Tibial artery (tissue), 4 donors: ENCODE measurements around the gene CTNNA3.

Experiments used
- DNase-seq, 2 donors: peaks; one replicate each; pipeline ENCODE4 v3.0.0-alpha.2; 2019
- H3K27ac ChIP-seq, 2 donors: fragments of 200-600 bp; sonication (generic) in 1 of 2; 1 replicate in 1 of 2; 2 replicates in 1 of 2; pipeline ENCODE4 v1.5.1; 2018 to 2019; ENCODE audit warnings: mild to moderate bottlenecking in 1 of 2
- H3K27me3 ChIP-seq, 2 donors: fragments of 200-600 bp; sonication (generic) in 1 of 2; one replicate each; pipeline versions ENCODE4 v1.5.1 to v1.6.0; 2016 to 2019
- H3K36me3 ChIP-seq, 3 donors: fragments of 200-600 bp; sonication (generic) in 2 of 3; one replicate each; pipeline ENCODE4 v1.5.1; 2016 to 2019; ENCODE audit warnings: mild to moderate bottlenecking in 2 of 3
- H3K4me1 ChIP-seq, 4 donors: fragments of 200-600 bp; sonication (generic) in 2 of 4; 1 replicate in 3 of 4; 2 replicates in 1 of 4; pipeline ENCODE4 v1.5.1; 2016 to 2019
- H3K4me3 ChIP-seq, 2 donors: fragments of 200-600 bp; sonication (generic) in 1 of 2; 1 replicate in 1 of 2; 2 replicates in 1 of 2; pipeline ENCODE4 v1.5.1; 2018 to 2019; ENCODE audit warnings: mild to moderate bottlenecking in 2 of 2
- H3K9me3 ChIP-seq, 3 donors: fragments of 200-600 bp; sonication (generic) in 1 of 3; one replicate each; pipeline ENCODE4 v1.5.1; 2016 to 2019
- intact Hi-C: fragments of 100-400 bp; cut with DNase I; formaldehyde crosslinking; loops from one replicate; pipeline ENCODE4 v1.15.0; 2023; ENCODE audit warnings: low total_unique reads
- TF ChIP-seq, protein P1 (sequence below), 2 experiments: fragments of 200-600 bp in 1 of 2; fragments of 450-650 bp in 1 of 2; IDR thresholded peaks; one replicate each; pipeline ENCODE4 v1.5.1; 2017 to 2019; ENCODE audit warnings: antibody characterized with exemption in 2 of 2, mild to moderate bottlenecking in 1 of 2, moderate library complexity in 1 of 2

The CTNNA3 gene

DNA sequence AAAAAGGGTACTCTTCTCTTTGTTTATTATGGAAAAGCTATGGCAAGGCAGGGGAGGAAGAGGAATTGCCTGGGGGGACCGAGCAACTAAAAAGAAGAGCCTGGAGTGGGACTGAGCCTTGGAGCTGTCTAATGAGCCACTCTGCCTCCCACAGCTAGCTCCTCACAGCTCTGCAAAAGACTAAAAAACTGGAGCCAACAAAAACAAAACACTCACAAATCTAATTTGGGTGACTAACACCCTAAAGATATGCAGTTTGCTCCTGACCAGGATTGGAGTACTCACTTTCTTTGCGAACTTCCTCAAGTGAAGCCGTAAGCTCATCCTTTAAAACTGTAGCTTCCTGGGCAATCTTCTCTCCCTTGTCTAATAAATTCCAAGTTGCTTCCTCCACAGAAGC, 89.4 kb downstream of the CTNNA3 start:
- intact Hi-C loops = no loop called here
- no peak for DNase-seq

DNA sequence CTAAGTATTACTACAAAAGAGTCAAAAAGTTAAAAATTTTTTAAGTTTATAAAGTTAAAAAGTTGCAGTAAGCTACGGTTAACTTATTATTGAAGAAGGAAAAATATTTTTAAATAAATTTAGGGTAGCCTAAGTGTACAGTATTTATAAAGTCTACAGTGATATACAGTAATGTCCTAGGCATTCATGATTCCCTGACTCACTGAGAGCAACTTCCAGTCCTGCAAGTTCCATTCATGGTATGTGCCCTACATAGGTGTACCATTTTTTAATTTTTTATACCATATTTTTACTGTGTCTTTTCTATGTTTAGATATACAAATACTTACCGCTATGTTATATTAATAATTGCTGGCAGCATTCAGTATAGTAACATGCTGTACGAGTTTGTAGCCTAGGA, 92.3 kb downstream of the CTNNA3 start:
- TF ChIP-seq, protein P1, sequence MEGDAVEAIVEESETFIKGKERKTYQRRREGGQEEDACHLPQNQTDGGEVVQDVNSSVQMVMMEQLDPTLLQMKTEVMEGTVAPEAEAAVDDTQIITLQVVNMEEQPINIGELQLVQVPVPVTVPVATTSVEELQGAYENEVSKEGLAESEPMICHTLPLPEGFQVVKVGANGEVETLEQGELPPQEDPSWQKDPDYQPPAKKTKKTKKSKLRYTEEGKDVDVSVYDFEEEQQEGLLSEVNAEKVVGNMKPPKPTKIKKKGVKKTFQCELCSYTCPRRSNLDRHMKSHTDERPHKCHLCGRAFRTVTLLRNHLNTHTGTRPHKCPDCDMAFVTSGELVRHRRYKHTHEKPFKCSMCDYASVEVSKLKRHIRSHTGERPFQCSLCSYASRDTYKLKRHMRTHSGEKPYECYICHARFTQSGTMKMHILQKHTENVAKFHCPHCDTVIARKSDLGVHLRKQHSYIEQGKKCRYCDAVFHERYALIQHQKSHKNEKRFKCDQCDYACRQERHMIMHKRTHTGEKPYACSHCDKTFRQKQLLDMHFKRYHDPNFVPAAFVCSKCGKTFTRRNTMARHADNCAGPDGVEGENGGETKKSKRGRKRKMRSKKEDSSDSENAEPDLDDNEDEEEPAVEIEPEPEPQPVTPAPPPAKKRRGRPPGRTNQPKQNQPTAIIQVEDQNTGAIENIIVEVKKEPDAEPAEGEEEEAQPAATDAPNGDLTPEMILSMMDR (IDR thresholded peaks at IDR 0.05) = no peak
- intact Hi-C loops = no loop called here

More for the DNA sequence above, 89.4 kb downstream of the CTNNA3 start:
- peaks cover 0 to 10% (median 0%) of the 10 kb centered on the region in 4 donors for H3K4me1 ChIP-seq
- no peaks in the 10 kb centered on the region for H3K9me3 ChIP-seq
- no peaks in the 10 kb centered on the region for H3K27me3 ChIP-seq
- no peaks in the 10 kb centered on the region for H3K36me3 ChIP-seq
- no peak overlapping the region for H3K4me3 ChIP-seq
- no peak overlapping the region for H3K27ac ChIP-seq
- TF ChIP-seq, protein P1 (IDR thresholded peaks at IDR 0.05) = no peak

DNA sequence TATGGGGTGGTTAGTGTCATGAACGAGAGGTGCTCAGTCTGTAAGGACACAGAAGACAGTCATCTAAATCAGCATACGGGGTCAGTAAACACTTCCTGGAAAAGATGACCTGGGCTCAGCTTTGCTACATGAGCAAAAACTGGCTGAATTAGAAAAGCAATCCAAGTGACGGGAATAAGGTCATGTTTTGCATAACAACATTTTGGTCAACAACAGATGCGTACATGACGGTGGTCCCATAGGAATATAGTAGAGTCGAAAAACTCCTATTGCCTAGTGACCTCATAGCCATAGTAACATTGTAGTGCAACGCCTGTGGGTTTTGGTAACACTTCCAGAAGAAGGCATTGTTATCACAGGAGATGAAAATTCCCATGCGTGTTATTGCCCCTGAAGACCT, 92.9 kb downstream of the CTNNA3 start:
- intact Hi-C loops = no loop called here
- TF ChIP-seq, protein P1 (IDR thresholded peaks at IDR 0.05) = no peak
- H3K36me3 ChIP-seq = no peaks in the 10 kb centered on the region
- no peaks in the 10 kb centered on the region for H3K27me3 ChIP-seq
- no peak overlapping the region for H3K4me3 ChIP-seq
- no peak for DNase-seq
- no peak overlapping the region for H3K27ac ChIP-seq
- H3K4me1 ChIP-seq = peaks cover 0 to 10% (median 0%) of the 10 kb centered on the region in 4 donors
- H3K9me3 ChIP-seq = peaks cover 0 to 2% (median 0%) of the 10 kb centered on the region in 3 donors

More for the DNA sequence above, 92.3 kb downstream of the CTNNA3 start:
- H3K27me3 ChIP-seq = no peaks in the 10 kb centered on the region
- H3K4me3 ChIP-seq = no peak overlapping the region
- DNase-seq = no peak
- H3K4me1 ChIP-seq = peaks cover 0 to 10% (median 0%) of the 10 kb centered on the region in 4 donors
- no peaks in the 10 kb centered on the region for H3K9me3 ChIP-seq
- H3K36me3 ChIP-seq = no peaks in the 10 kb centered on the region
- H3K27ac ChIP-seq = no peak overlapping the region

DNA sequence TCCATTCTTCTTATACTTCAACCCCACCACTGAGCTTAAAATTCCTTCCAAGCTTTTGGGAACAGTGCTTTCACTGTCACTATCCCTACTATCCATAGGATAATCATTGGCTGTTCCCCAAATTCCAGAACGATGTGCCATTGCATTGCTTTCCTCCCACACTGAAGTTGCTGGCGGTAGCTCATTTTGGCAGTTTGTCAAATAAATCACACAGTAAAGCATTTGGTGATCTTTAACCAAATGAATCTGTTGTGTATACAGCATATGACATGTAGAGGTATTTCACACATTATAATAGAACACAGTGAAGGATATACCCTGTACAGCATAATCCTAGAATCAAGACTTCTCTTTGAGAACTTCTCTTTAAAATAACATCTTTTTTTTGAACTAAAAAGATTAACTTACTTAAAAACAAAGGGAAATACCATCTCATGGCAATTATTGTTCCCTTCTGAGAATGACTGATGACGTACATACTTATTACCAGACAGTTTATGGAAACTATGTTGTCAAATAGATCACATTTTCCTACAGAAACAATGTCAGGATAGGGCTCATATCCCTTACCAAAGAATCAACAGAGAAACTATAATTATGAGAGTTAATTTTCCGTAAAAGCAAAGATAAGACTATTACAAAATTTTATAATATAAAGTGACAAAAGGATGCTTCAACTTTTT, 93.6 kb downstream of the CTNNA3 start:
- no peak overlapping the region for H3K27ac ChIP-seq
- H3K36me3 ChIP-seq = no peaks in the 10 kb centered on the region
- H3K9me3 ChIP-seq = peaks cover 0 to 6% (median 0%) of the 10 kb centered on the region in 3 donors
- TF ChIP-seq, protein P1 (IDR thresholded peaks at IDR 0.05) = no peak
- H3K27me3 ChIP-seq = no peaks in the 10 kb centered on the region
- H3K4me3 ChIP-seq = no peak overlapping the region
- intact Hi-C loops = no loop called here
- no peak for DNase-seq
- peaks cover 0 to 10% (median 0%) of the 10 kb centered on the region in 4 donors for H3K4me1 ChIP-seq

DNA sequence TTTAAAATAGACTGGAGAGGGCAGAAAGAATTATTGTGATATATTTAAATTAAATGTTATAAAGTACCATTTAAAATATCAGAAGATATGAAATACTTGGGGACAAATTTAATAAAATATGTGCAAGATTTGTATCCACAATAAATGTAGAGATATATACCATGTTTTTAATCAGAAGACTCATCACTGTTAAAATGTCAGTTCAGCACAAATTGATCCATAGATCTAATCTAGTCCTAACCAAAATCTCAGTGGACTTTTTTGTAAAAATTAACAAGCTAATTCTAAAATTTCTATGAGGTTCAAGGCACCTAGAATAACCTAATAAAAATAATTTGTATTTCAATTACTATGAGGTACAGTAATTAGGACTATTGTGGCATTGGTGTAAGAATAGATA, 96.4 kb downstream of the CTNNA3 start:
- Histone ChIP-seq H3K27me3 (no peaks in the 10 kb centered on the region), H3K36me3 (no peaks in the 10 kb centered on the region), H3K27ac (no peak overlapping the region), H3K4me1 (no peaks in the 10 kb centered on the region), H3K9me3 (peaks cover 0 to 6% (median 0%) of the 10 kb centered on the region in 3 donors), H3K4me3 (no peak overlapping the region)
- TF ChIP-seq, protein P1 (IDR thresholded peaks at IDR 0.05) = no peak
- intact Hi-C loops = no loop called here
- DNase-seq = no peak
